BE2C (cell line): ENCODE results near the gene TANC1.

ENCODE experiments used
- DNase-seq: peaks from one replicate; pipeline ENCODE4 v3.0.0-alpha.2; 2020
- H3K27me3 ChIP-seq: fragments of 250-450 bp; sonication (Bioruptor Pico); 2 replicates; pipeline ENCODE4 v1.5.1; 2020; ENCODE audit warnings: mild to moderate bottlenecking
- H3K36me3 ChIP-seq: fragments of 250-450 bp; sonication (Bioruptor Pico); 2 replicates; pipeline ENCODE4 v1.5.1; 2020; ENCODE audit warnings: mild to moderate bottlenecking
- H3K4me1 ChIP-seq: fragments of 250-450 bp; sonication (Bioruptor Pico); 2 replicates; pipeline ENCODE4 v1.5.1; 2020
- H3K4me3 ChIP-seq: 2 replicates; pipeline ENCODE4 v1.5.1; 2011; ENCODE audit warnings: low read depth, low read length
- H3K9me3 ChIP-seq: fragments of 250-450 bp; sonication (Bioruptor Pico); 2 replicates; pipeline ENCODE4 v1.5.1; 2020
- TF ChIP-seq, protein P1 (sequence below): IDR thresholded peaks from 2 replicates; pipeline ENCODE4 v1.5.1; 2012; ENCODE audit warnings: mild to moderate bottlenecking, low read depth, low read length

The TANC1 gene

DNA sequence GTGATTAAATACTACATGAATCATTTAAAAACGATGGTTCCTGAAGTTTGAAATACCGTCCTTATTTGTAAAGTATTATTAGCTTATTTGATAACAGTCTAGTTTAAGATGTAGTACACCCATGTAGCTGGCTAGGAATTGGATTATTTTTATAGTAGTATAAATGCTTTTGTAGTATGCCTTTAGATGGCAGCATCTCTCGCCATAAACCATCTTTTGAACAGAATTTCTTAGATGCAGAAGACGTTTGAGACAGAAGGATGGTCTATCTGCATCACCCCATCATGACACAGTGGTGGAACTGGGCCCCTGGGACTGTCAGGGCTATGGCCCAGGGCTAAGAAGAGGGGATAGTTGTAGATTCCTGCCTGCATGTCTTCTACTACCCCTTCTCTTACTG lies 165.4 kb downstream of the TANC1 start:
- no peaks in the 10 kb centered on the region for H3K9me3 ChIP-seq
- no peaks in the 10 kb centered on the region for H3K36me3 ChIP-seq
- peaks cover 18% of the 10 kb centered on the region for H3K4me1 ChIP-seq
- no peaks in the 10 kb centered on the region for H3K27me3 ChIP-seq
- DNase-seq, result no peak
- H3K4me3 ChIP-seq, result no peak overlapping the region
- TF ChIP-seq, protein P1, sequence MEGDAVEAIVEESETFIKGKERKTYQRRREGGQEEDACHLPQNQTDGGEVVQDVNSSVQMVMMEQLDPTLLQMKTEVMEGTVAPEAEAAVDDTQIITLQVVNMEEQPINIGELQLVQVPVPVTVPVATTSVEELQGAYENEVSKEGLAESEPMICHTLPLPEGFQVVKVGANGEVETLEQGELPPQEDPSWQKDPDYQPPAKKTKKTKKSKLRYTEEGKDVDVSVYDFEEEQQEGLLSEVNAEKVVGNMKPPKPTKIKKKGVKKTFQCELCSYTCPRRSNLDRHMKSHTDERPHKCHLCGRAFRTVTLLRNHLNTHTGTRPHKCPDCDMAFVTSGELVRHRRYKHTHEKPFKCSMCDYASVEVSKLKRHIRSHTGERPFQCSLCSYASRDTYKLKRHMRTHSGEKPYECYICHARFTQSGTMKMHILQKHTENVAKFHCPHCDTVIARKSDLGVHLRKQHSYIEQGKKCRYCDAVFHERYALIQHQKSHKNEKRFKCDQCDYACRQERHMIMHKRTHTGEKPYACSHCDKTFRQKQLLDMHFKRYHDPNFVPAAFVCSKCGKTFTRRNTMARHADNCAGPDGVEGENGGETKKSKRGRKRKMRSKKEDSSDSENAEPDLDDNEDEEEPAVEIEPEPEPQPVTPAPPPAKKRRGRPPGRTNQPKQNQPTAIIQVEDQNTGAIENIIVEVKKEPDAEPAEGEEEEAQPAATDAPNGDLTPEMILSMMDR, result no peak

DNA sequence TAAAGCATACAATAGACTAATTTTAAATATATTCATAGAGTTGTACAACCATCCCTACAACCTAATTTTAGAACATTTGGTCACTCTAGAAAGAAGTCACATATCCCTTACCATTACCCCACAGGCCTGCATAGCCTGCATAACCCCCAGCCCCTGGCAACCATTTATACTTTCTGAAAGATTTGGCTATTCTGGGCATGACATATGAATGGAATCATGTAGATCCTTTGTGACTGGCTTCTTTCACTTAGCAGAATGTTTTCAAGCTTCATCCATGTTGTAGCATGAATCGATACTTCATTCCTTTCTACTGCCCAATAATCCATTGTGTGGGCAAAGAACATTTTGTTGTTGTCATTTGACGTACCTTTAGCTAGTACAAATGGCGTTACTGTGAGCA lies 166.5 kb downstream of the TANC1 start:
- no peak for DNase-seq
- no peaks in the 10 kb centered on the region for H3K9me3 ChIP-seq
- TF ChIP-seq, protein P1, result no peak
- no peaks in the 10 kb centered on the region for H3K36me3 ChIP-seq
- peaks cover 14% of the 10 kb centered on the region for H3K4me1 ChIP-seq
- H3K27me3 ChIP-seq, result no peaks in the 10 kb centered on the region
- peak overlapping the region; percentile 8 for H3K4me3 ChIP-seq

DNA sequence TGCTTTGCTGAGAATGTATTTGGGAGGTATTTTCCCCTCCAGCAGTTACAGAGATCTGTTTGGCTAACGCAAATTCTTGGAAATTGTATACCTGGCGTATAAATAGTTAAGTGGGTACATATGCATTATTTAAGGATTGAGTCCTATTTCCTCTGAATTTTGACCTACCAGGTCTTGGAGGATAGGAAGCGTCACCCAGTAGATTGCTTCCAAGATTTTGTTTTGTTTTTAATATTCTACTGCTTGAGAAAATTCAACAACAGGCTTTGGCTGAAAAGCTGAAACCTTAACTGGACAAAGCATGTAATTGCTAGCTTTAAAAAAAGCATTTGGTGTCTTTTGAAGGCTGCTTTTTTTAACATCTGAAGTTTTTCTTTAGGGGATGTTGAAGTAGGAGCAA lies 168.0 kb downstream of the TANC1 start:
- H3K27me3 ChIP-seq, result no peaks in the 10 kb centered on the region
- no peaks in the 10 kb centered on the region for H3K9me3 ChIP-seq
- no peak for DNase-seq
- H3K4me3 ChIP-seq, result no peak overlapping the region
- H3K4me1 ChIP-seq, result peaks cover 7% of the 10 kb centered on the region; the same call in 1 of the 2 replicates
- TF ChIP-seq, protein P1, result no peak
- no peaks in the 10 kb centered on the region for H3K36me3 ChIP-seq

DNA sequence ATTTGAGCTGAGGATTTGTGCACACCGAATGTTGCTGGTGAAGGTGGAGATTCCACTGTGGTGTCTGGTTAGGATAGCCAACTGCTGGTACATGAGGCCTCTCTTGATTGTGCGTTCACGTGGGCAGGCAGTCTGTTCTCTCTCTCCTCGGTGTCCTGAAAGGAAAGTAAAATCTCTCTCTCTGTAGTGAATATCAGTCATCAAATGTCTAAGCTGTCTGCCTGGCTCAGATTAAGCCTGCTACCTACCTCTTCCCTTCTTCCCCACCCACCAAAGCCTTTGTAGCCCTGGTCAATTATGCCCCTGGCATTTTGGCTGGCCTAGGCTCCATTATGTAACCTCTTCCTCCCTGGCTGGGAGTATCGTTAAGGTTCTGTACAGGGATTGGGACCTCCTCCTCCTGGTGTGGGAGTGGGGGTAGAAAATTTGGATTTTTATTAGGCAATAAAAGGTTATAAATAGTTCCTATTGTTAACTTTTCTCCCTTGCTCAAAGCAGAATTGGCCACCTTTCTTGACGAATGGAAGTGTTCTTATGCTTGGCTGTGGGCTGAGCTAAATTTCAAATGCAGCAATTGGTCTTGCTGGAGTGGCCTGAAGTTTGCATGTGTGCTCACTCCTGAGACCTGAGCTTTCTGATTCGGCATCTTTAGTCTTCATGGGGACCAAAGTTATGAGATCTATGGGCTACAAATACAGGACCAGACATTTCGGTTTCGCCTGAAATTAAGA lies 169.2 kb downstream of the TANC1 start:
- no peak overlapping the region for H3K4me3 ChIP-seq
- H3K9me3 ChIP-seq, result no peaks in the 10 kb centered on the region
- TF ChIP-seq, protein P1, result no peak
- H3K4me1 ChIP-seq, result peaks cover 7% of the 10 kb centered on the region; the same call in 1 of the 2 replicates
- H3K27me3 ChIP-seq, result no peaks in the 10 kb centered on the region
- H3K36me3 ChIP-seq, result no peaks in the 10 kb centered on the region
- DNase-seq, result no peak

DNA sequence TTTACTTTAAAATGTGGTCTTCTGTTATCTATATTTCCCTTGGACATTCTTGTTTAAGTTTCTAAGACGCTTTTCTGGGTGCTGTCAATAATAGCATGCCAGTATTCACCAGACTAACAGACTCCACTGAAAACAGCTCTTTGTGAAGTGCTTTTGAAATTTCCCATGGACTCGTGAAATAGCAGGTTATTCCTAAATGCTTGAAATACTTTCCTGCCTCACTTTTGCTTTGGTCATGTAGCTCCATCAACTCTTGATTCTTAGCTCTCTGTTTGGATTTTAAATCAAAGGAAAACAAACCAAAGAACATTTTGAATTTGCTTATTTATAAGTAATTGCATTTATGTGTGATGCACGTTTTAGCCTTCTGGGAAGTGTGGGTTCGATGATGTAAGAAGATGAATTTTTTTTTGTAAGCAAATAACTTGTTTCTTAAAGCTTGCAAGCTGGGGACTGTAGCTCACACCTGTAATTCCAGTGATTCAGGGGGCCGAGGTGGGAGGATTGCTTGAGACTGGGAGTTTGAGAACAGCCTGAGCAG lies 170.3 kb downstream of the TANC1 start:
- no peak for DNase-seq
- TF ChIP-seq, protein P1, result no peak

More for the DNA sequence above, 170.3 kb downstream of the TANC1 start:
- Histone ChIP-seq H3K4me3 (no peak overlapping the region), H3K4me1 (peaks cover 7% of the 10 kb centered on the region; the same call in 1 of the 2 replicates), H3K36me3 (no peaks in the 10 kb centered on the region), H3K27me3 (no peaks in the 10 kb centered on the region), H3K9me3 (no peaks in the 10 kb centered on the region)
